ENCODE results near the gene CFAP74.
A peak's percentile ranks its signal among the peaks of the same experiment; 100 is the strongest.
"Not testable (repeated sequence)": the region's sequence is repeated elsewhere in the genome, so short reads cannot be mapped to it uniquely, and the experiment has no call there.

CFAP74 gene

GRCh38 chr1:1947493-1947892, 56.1 kb downstream of the CFAP74 start:
- no peak for DNase-seq (ENCODE audit: low read depth, low spot score)

DNA sequence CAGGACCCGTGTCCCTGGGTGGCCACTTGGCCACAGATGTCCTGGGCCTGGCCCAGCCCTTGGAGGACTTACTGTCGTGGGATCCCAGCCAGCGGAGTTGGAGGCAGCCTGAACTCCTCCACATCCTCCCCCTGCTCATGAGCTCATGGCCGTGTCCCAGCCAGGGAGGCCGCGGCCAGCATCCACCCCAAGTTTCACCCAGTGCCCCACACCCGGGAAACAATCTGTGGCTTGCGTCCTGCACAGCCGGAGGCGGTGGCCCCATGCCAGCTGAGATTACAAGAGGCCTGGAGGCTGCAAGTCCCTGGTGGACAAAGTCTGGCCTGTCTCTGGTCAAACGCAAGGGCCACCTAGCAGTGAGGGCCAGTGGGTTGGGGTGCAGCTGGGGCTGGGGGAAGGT, 57.0 kb downstream of the CFAP74 start:
- no peak for DNase-seq (ENCODE audit: low read depth, low spot score)

- no peak for DNase-seq (ENCODE audit: low read depth, low spot score)
These were observed 57.7 kb downstream of the CFAP74 start for GRCh38 chr1:1945782-1946393.

- DNase-seq (ENCODE audit: low read depth, low spot score): peak; percentile 75
These were observed 59.6 kb downstream of the CFAP74 start for GRCh38 chr1:1943834-1944570.

- no peak for DNase-seq (ENCODE audit: low read depth, low spot score)
These were observed 60.6 kb downstream of the CFAP74 start for GRCh38 chr1:1942753-1943656.

DNA sequence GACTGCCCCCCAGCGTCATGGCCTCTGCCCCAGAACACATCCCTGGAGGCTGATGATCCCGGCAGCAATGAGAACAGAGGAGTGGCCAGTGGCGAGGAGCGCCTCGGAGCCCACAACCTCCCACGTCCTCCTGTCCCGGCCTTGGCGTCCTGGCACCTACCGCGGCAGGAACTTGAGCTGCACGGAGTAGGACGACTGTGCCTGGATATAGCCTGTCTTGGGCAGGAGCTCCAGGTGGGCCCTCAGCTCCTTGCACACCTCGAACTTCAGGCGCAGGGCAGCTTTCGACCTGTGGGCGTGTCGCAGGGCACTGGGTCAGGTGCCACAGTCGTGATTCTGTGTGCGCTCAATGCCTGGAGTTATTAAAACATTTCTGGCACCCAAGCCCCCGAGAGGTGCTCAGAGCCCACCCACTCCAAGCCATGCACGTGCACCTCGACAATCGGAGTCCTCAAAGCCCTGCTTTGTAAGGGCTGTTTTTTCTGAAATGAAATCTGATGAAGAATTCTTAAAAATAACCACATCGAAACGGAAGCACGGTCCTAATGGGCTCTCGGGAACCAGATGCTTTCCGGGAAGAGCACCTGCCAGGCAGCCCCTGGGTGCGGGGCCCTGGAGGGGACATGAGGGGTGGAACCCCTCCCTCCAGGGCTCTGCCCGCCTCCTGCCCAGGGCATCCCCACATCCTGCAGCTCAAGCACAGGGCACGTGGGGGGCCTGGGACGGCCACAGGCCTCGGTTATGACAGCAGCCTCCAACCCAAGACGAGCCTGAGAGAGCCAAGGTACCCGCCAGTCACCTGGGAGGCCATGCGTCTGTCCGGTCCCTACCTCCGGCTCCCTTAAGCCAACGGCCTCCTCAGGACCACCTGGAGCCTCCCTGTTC, 61.5 kb downstream of the CFAP74 start:
- DNase-seq (ENCODE audit: low read depth, low spot score): no peak

DNA sequence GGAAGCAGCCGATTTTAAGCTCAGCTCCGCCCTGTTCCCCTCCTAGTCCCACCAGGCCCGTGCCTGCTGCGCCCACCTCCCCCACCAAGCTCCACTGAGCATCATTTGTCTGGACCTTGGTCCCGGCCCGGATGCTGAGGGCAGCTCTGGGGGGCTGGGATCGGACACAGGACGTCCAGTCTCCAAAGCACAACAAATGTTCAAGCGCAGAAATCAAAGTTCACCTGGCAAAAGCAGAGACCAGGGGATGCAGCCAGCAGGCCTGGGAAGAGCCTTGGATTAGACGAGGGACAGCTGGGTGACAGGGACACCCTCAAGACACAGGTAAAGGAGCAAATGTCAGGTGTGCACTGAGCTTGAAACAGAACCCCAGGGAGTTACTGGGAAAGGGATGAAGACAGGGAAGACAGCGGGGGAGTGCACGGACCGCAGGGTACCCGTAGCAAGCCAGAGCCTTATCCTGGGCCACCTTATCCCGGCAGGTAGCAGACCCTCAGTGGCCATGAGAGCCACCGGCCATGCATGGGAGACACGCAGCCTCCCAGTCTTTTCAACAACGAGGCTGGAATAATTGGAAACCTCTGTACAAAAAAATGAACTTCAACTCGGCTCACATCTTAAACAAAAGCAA, 62.3 kb downstream of the CFAP74 start:
- DNase-seq (ENCODE audit: low read depth, low spot score): no peak

- DNase-seq (ENCODE audit: low read depth, low spot score): no peak
These were observed 63.5 kb downstream of the CFAP74 start for GRCh38 chr1:1940123-1940425.

- no peak for DNase-seq (ENCODE audit: low read depth, low spot score)
These were observed 64.1 kb downstream of the CFAP74 start for GRCh38 chr1:1939296-1940122.

GRCh38 chr1:1938613-1939295, 64.8 kb downstream of the CFAP74 start:
- DNase-seq (ENCODE audit: low read depth, low spot score): no peak

- DNase-seq (ENCODE audit: low read depth, low spot score): no peak
These were observed 65.4 kb downstream of the CFAP74 start for GRCh38 chr1:1938276-1938573.

- no peak for DNase-seq (ENCODE audit: low read depth, low spot score)
These were observed 65.9 kb downstream of the CFAP74 start for GRCh38 chr1:1937549-1938275.

DNA sequence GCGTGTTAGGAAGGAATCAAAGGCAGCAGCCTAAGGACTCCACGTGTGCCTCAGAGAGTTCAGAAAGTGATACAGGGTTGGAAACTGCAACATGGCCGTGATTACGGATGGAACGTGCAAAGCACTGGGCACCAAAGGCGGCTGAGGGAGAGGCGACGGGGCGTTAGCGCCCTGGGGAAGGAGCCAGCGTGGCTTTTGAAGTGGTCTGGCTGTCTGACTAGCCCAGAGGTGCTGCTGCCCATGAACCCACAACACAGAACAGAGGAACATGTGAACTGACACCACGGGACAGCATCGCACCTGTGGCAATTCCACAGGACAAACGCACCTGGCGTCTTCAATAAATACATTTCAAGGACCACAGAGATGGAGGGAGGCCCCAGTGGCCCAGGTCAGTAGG, 66.5 kb downstream of the CFAP74 start:
- DNase-seq (ENCODE audit: low read depth, low spot score): no peak

DNA sequence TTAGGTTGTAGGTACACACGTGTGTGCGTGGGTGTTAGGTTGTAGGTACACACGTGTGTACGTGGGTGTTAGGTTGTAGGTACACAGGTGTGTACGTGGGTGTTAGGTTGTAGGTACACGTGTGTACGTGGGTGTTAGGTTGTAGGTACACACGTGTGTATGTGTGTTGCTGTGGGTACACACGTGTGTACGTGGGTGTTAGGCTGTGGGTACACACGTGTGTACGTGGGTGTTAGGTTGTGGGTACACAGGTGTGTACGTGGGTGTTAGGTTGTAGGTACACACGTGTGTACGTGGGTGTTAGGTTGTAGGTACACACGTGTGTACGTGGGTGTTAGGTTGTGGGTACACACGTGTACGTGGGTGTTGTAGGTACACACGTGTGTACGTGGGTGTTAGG, 68.7 kb downstream of the CFAP74 start:
- DNase-seq (ENCODE audit: low read depth, low spot score): not testable (repeated sequence)

GRCh38 chr1:1929639-1930545, 73.7 kb downstream of the CFAP74 start:
- DNase-seq (ENCODE audit: low read depth, low spot score): peak; percentile 6

DNA sequence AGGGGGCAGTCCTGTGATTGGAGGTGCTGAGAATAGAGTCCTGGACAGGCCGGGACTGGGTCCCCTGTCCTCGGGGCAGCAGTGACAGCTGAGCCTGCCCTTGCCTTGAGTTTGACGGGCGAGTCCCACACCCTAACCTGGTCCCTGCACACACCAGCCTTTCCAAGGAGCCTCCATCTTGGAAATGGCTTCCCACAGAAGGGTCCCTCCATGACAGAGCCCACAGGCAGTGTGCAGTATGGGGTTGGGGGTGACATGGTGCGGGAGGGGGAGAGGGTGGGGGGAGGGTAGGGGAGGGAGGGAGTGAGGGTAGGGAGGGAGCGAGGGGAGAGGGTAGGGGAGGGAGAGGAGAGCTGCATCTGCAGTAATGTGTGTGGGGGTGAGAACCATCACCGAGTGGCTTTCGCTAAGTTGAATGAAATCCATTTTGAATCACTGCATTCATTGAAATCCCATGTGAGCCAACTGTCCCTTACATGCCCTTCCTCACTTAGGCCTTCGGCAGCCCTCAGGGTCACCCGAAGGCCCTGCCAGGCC, 74.4 kb downstream of the CFAP74 start:
- no peak for DNase-seq (ENCODE audit: low read depth, low spot score)

GRCh38 chr1:1928231-1929101, 75.1 kb downstream of the CFAP74 start:
- no peak for DNase-seq (ENCODE audit: low read depth, low spot score)
